A549 (cell line): ENCODE data around the gene MRPL42. TPM values are rescaled to one million over a fixed set of nuclear protein-coding genes. Genes with fewer than 3 reads are reported as not detected.
A peak's percentile ranks its signal among the peaks of the same experiment; 100 is the strongest.

Experiments
- ATAC-seq, 2 experiments: fragments of 200-7000 bp in 1 of 2; fragments of >200 bp in 1 of 2; cut with Nextera tagmentation in 1 of 2; cut with Tn5 transposase in 1 of 2; 3 replicates each; pipeline versions ENCODE4 v1.8.0 to v1.9.1; 2018 to 2020; ENCODE audit warnings: mild to moderate bottlenecking in 1 of 2, moderate library complexity in 1 of 2
- CTCF ChIA-PET: fragments of 300-600 bp; sonication (Branson Sonifier 250); formaldehyde crosslinking; extraction: SDS; loops from one replicate; lab custom pipeline; 2021; ENCODE audit warnings: antibody characterized with exemption, inconsistent platforms; lab: Yijun Ruan, JAX
- POLR2A ChIA-PET: fragments of 350-600 bp; formaldehyde crosslinking; extraction: SDS; loops from one replicate; lab custom pipeline; 2021; ENCODE audit warnings: antibody characterized with exemption, inconsistent platforms; lab: Yijun Ruan, JAX
- DNase-seq, 2 experiments: peaks; one replicate each; pipeline versions ENCODE4 v3.0.0 to v3.0.0-alpha.2; 2011 to 2016; ENCODE audit warnings: low read depth in 1 of 2, low spot score in 1 of 2
- FAIRE-seq: peaks from 2 replicates; lab custom pipeline; 2011; peaks lifted over from hg19 to GRCh38; lab: Jason Lieb, UNC
- H3K27ac ChIP-seq, 2 experiments: fragments of >200 bp; sonication (Bioruptor Twin); formaldehyde crosslinking; 3 replicates each; pipeline ENCODE4 v1.5.1; 2016 to 2017
- H3K4me1 ChIP-seq: fragments of >200 bp; sonication (Bioruptor Twin); formaldehyde crosslinking; 3 replicates; pipeline ENCODE4 v1.6.1; 2016
- H3K4me2 ChIP-seq: fragments of >200 bp; sonication (Bioruptor Twin); formaldehyde crosslinking; 3 replicates; pipeline ENCODE4 v1.6.1; 2016
- H3K4me3 ChIP-seq: fragments of >200 bp; sonication (Bioruptor Twin); formaldehyde crosslinking; 3 replicates; pipeline ENCODE4 v1.5.1; 2016
- H3K9me3 ChIP-seq: fragments of >200 bp; sonication (Bioruptor Twin); formaldehyde crosslinking; 3 replicates; pipeline ENCODE4 v1.6.1; 2016
- CBX8 ChIP-seq: fragments of 200-600 bp; sonication (generic); IDR thresholded peaks from 2 replicates; pipeline ENCODE4 v1.6.1; 2016
- EHMT2 ChIP-seq: fragments of 200-600 bp; sonication (generic); IDR thresholded peaks from 2 replicates; pipeline ENCODE4 v1.6.1; 2016; ENCODE audit warnings: antibody characterized with exemption, low read depth, mild to moderate bottlenecking, moderate library complexity
- ELK1 ChIP-seq: fragments of 150-350 bp; IDR thresholded peaks from 2 replicates; pipeline ENCODE4 v1.6.1; 2014; ENCODE audit warnings: low read depth, mild to moderate bottlenecking, low read length
- ESRRA ChIP-seq: fragments of 150-350 bp; IDR thresholded peaks from 2 replicates; pipeline ENCODE4 v1.6.1; 2014; ENCODE audit warnings: mild to moderate bottlenecking, low read length, borderline replicate concordance
- FOSL2 ChIP-seq, 2 experiments: fragments of 450-650 bp in 1 of 2; fragments of >200 bp in 1 of 2; sonication (Bioruptor Twin) in 1 of 2; formaldehyde crosslinking; IDR thresholded peaks; 2 replicates each; pipeline versions ENCODE4 v1.5.0 to v1.6.1; 2016 to 2020; ENCODE audit warnings: mild to moderate bottlenecking in 1 of 2, moderate library complexity in 1 of 2
- FOXS1 ChIP-seq: fragments of 250-450 bp; sonication (Bioruptor Pico); IDR thresholded peaks from 2 replicates; pipeline ENCODE4 v1.5.0; 2020; ENCODE audit warnings: mild to moderate bottlenecking, moderate library complexity
- HOXA7 ChIP-seq: fragments of 250-450 bp; sonication (Bioruptor Pico); IDR thresholded peaks from 2 replicates; pipeline ENCODE4 v1.5.0; 2020; ENCODE audit warnings: mild to moderate bottlenecking, moderate library complexity
- HOXB5 ChIP-seq: fragments of 250-450 bp; sonication (Bioruptor Pico); IDR thresholded peaks from 2 replicates; pipeline ENCODE4 v1.5.0; 2020; ENCODE audit warnings: mild to moderate bottlenecking, moderate library complexity
- JUN ChIP-seq, 2 experiments: fragments of >200 bp; sonication (Bioruptor Twin); formaldehyde crosslinking; IDR thresholded peaks; 2 replicates in 1 of 2; 3 replicates in 1 of 2; pipeline ENCODE4 v1.6.1; 2016 to 2017
- KDM5A ChIP-seq: fragments of 200-600 bp; sonication (generic); IDR thresholded peaks from 2 replicates; pipeline ENCODE4 v1.6.1; 2016; ENCODE audit warnings: antibody characterized with exemption, mild to moderate bottlenecking
- MAFK ChIP-seq: fragments of 450-650 bp; IDR thresholded peaks from 2 replicates; pipeline ENCODE4 v1.6.1; 2014; ENCODE audit not compliant: partially characterized antibody
- MAX ChIP-seq: IDR thresholded peaks from 2 replicates; pipeline ENCODE4 v1.6.1; 2012
- MAZ ChIP-seq: fragments of 150-350 bp; IDR thresholded peaks from 2 replicates; pipeline ENCODE4 v1.6.1; 2014; ENCODE audit warnings: antibody characterized with exemption, low read depth, low read length, borderline replicate concordance
- NPAS2 ChIP-seq: fragments of 250-450 bp; sonication (Bioruptor Pico); IDR thresholded peaks from 2 replicates; pipeline ENCODE4 v1.8.0; 2022; ENCODE audit warnings: mild to moderate bottlenecking, moderate library complexity, borderline replicate concordance
- POLR2A ChIP-seq: IDR thresholded peaks from 2 replicates; pipeline ENCODE4 v1.6.1; 2012; ENCODE audit warnings: mild to moderate bottlenecking, low read length
- REST ChIP-seq: fragments of 200-600 bp; sonication (generic); IDR thresholded peaks from 2 replicates; pipeline ENCODE4 v1.6.1; 2016; ENCODE audit warnings: antibody characterized with exemption, mild to moderate bottlenecking, moderate library complexity
- SMC3 ChIP-seq: fragments of >200 bp; sonication (Bioruptor Twin); formaldehyde crosslinking; IDR thresholded peaks from 3 replicates; pipeline ENCODE4 v1.6.1; 2018; ENCODE audit warnings: inconsistent platforms
- USF2 ChIP-seq: fragments of 450-650 bp; IDR thresholded peaks from 2 replicates; pipeline ENCODE4 v1.6.1; 2014; ENCODE audit warnings: antibody characterized with exemption
- ZFP36 ChIP-seq: fragments of 450-650 bp; IDR thresholded peaks from 2 replicates; pipeline ENCODE4 v1.6.1; 2014; ENCODE audit warnings: borderline replicate concordance; ENCODE audit not compliant: partially characterized antibody
- ZNF302 ChIP-seq: fragments of 250-450 bp; sonication (Bioruptor Pico); IDR thresholded peaks from 2 replicates; pipeline ENCODE4 v1.9.0; 2021; ENCODE audit warnings: inconsistent platforms, mild to moderate bottlenecking, moderate library complexity
- WGBS: methylation state at CpG from one replicate; pipeline ENCODE4 v1.1.6; 2017; ENCODE audit errors: missing lambda C conversion rate; 5-methylcytosine and 5-hydroxymethylcytosine counted together
- polyA plus RNA-seq, 4 experiments: library from polyadenylated mRNA; depleted of rRNA in 3 of 4; stranded (reverse); fragments of >200 nt; fragmentation: RNase III in 1 of 4; extraction: RNeasy Plus Mini Kit Qiagen cat#74134 plus additional on column Dnase treatment in 1 of 4; gene quantifications; 2 replicates in 3 of 4; 3 replicates in 1 of 4; pipeline ENCODE4 v1.2.3, GENCODE V29; 2011 to 2017

MRPL42 gene
- polyA plus RNA-seq, 2 of the 4 experiments (the other 2 are of a cell fraction) = 73.6 to 201 TPM

GRCh38 chr12:93419388-93420034, 47.8 kb upstream of the MRPL42 start (continued):
- no peak for TF ChIP-seq KDM5A
- no peak for TF ChIP-seq HOXA7
- TF ChIP-seq SMC3 = 0 out of 3 replicates have a peak, but pooled peaks have one; percentile 36
- no peak for TF ChIP-seq USF2
- TF ChIP-seq CBX8 = no peak
- TF ChIP-seq JUN (IDR thresholded peaks at IDR 0.05) = no peak
- no peak for TF ChIP-seq FOSL2 (IDR thresholded peaks at IDR 0.05)
- TF ChIP-seq FOSL2 (CRISPR knock-in tag; IDR thresholded peaks at IDR 0.05) = no peak
- TF ChIP-seq MAX = no peak
- TF ChIP-seq ZNF302 (CRISPR knock-in tag) = no peak
- TF ChIP-seq NPAS2 = no peak
- TF ChIP-seq EHMT2 = no peak
- no peak for TF ChIP-seq ZFP36

GRCh38 chr12:93422050-93422449, 45.3 kb upstream of the MRPL42 start:
- ChIA-PET POLR2A (no interaction called here), CTCF (interaction anchor here (0.6 to 1.2 kb wide), 3 partner anchors 9 to 679 kb away, joined by 3 read pairs; no protein-coding TSS in a partner anchor)
- DNase-seq (no peak), ATAC-seq (no peak), FAIRE-seq (no peak)
- H3K4me1 ChIP-seq = peaks cover 37% of the 10 kb centered on the region
- no peak for TF ChIP-seq MAZ
- no peak for TF ChIP-seq USF2
- no peak for TF ChIP-seq FOXS1
- TF ChIP-seq EHMT2 = no peak
- TF ChIP-seq POLR2A = no peak
- no peak overlapping the region for H3K4me3 ChIP-seq
- H3K4me2 ChIP-seq = no peak overlapping the region
- H3K9me3 ChIP-seq = no peaks in the 10 kb centered on the region
- no peak overlapping the region for H3K27ac ChIP-seq
- 62% methylated on average over 2 of the region's 2 CpGs for WGBS

GRCh38 chr12:93425736-93426411, 41.4 kb upstream of the MRPL42 start:
- CTCF ChIA-PET = interaction anchor here (0.8 to 1.9 kb wide), 5 partner anchors 11 to 675 kb away, joined by 3 to 5 read pairs (median 4); no protein-coding TSS in a partner anchor

GRCh38 chr12:93426412-93426805, 40.9 kb upstream of the MRPL42 start:
- no peak overlapping the region for H3K4me2 ChIP-seq
- H3K4me3 ChIP-seq = no peak overlapping the region
- CTCF ChIA-PET = interaction anchor here (0.9 to 1.9 kb wide), 4 partner anchors 10 to 675 kb away, joined by 3 to 5 read pairs (median 4); no protein-coding TSS in a partner anchor
- no peak for DNase-seq
- FAIRE-seq = no peak
- TF ChIP-seq ELK1 (no peak), HOXB5 (no peak), CBX8 (no peak), REST (no peak), FOSL2 (IDR thresholded peaks at IDR 0.05) (no peak), FOSL2 (CRISPR knock-in tag; IDR thresholded peaks at IDR 0.05) (no peak), ESRRA (no peak), KDM5A (no peak)
- TF ChIP-seq, all 56 proteins: peak for 0
- Histone ChIP-seq H3K4me1 (peaks cover 56% of the 10 kb centered on the region), H3K9me3 (no peaks in the 10 kb centered on the region), H3K27ac (no peak overlapping the region)
- WGBS = 71% methylated on average over 1 of the region's 1 CpG
- 0 out of 6 replicates have a peak, but pooled peaks of 1 of the 2 experiments have one; percentile 13 for ATAC-seq
- POLR2A ChIA-PET = interaction anchor here (0.6 to 0.7 kb wide), 2 partner anchors 12 to 497 kb away, joined by 4 to 5 read pairs; no protein-coding TSS in a partner anchor

More at GRCh38 chr12:93425736-93426411, 41.4 kb upstream of the MRPL42 start:
- Histone ChIP-seq H3K4me1 (peaks cover 56% of the 10 kb centered on the region), H3K27ac (no peak overlapping the region), H3K4me3 (no peak overlapping the region), H3K9me3 (no peaks in the 10 kb centered on the region), H3K4me2 (no peak overlapping the region)
- DNase-seq (no peak), ATAC-seq (no peak), FAIRE-seq (no peak)
- POLR2A ChIA-PET = interaction anchor here (0.6 to 0.7 kb wide), 2 partner anchors 11 to 496 kb away, joined by 4 to 5 read pairs; no protein-coding TSS in a partner anchor
- TF ChIP-seq HOXB5 (no peak), MAFK (peak; percentile 46)
- 87% methylated on average over 8 of the region's 8 CpGs for WGBS
